HG02759 (cell line): ENCODE results near the gene ZNF117.
"Not testable (repeated sequence)": the region's sequence is repeated elsewhere in the genome, so short reads cannot be mapped to it uniquely, and the experiment has no call there.

Experiments
- ATAC-seq: cut with Tn5 transposase; IDR thresholded peaks from one replicate; pipeline ENCODE4 v1.9.1; 2021; ENCODE audit warnings: mild to moderate bottlenecking, moderate library complexity; ENCODE audit not compliant: unreplicated experiment

ZNF117 gene

DNA sequence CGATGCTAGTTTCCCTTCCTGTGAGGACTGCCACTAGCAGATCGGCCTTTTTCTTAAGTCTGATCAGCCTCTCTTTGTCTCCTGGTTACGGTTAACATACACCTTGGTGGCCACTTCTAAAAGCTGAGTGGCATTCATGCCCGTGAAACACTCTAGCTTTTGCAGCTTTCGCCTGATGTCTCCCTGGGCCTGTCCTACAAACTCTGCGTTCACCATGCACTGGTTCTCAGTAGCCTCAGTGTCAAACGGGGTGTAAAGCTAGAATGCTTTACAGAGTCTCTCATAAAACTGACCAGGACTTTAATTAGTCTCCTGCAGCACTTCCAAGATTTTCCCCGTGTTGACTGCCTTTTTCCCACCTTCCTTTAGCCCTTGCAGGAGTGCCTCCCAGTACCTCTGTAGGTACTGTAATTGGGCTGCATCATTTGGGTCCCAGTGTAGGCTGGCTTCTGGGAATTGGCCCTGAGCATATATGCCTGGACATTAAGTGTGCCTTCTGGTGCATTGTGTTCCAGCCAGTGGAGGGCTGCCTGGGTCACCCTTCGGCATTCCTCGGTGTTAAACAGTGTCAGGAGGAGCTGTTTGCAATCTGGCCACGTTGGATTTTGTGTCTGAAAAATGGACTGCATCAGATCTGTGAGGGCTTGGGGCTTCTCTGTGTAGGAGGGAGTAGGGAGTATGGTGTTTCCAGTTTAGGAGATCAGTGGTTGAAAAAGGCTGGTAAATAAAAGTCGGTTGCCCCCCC is 6.5 kb upstream of the ZNF117 start:
- no peak for ATAC-seq

- no peak for ATAC-seq
These were observed 5.5 kb upstream of the ZNF117 start for GRCh38 chr7:64996305-64996704.

GRCh38 chr7:64993901-64994300 is 3.1 kb upstream of the ZNF117 start:
- no peak for ATAC-seq

DNA sequence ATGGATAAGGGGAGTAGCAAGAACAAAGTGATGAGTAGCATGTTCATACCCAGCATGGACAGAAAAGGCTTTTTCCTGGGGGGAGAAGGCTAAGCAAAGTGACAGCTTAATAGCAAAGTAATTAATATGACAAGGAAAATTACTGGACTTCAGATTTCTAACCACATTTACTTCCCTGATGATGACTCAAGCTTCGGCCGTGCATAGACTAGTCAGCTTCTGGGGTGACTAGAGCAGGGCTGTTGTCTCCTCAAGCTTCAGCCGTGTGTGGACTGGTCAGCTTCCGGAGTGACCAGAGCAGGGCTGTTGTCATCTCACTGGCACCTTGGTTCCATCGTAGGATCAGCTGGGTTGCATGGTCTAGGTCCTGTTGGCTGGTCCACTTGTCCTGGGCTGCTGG is 2.1 kb upstream of the ZNF117 start:
- ATAC-seq = no peak

DNA sequence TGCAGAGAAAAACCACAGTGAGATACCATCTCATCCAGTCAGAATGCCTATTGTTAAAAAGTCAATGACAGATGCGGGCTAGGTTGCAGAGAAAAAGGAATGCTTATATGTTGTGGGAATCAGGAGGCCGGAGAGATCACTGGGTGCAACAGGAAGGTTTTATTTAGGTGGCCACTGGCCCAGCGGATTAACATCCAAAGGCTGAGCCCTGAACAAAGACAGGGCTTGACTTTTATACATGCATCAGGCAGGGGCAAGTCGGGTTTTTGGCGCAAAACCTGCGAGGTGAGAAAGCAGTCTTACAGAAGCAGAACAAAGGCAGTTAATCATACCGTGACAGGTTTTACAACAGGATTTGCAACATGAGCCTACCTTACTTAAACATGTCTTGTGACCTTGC is 620 bp downstream of the ZNF117 start:
- ATAC-seq = no peak

GRCh38 chr7:64978497-64979203 is 12.2 kb downstream of the ZNF117 start:
- no peak for ATAC-seq

- ATAC-seq = no peak
These were observed 25.2 kb downstream of the ZNF117 start for GRCh38 chr7:64965594-64965993.

DNA sequence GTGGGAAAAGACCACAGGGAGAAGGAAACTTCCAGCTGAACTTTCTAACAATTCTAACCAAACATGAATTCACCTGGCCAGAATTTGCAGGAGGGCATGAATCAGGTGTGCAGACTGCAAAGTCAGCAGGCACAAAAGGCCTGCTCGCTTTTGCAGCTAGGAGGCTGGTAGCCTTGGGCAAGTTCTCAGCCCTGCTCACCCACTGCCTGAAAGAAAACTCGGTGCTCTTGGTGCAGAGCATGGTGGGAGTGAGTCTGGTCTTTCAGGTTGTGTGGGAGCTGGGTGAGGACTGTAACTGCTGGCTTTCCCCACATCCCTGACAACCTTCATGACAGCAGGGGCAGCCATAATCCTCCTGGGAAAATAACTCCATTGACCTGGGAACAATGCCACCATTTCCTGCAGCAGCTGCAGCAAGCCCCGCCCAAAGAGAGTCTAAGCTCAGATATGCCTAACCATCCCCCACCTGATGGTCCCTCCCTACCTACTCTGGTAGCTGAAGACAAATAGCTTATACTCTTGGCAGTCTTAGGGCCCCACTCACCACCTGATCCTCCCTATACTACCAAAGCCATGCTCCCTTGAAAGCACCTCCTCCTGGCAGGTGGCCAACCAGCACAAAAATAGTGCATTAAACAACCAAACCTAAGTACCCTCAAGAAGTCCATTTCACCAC is 31.6 kb downstream of the ZNF117 start:
- ATAC-seq = no peak

GRCh38 chr7:64951250-64951848 is 39.5 kb downstream of the ZNF117 start:
- ATAC-seq = no peak

DNA sequence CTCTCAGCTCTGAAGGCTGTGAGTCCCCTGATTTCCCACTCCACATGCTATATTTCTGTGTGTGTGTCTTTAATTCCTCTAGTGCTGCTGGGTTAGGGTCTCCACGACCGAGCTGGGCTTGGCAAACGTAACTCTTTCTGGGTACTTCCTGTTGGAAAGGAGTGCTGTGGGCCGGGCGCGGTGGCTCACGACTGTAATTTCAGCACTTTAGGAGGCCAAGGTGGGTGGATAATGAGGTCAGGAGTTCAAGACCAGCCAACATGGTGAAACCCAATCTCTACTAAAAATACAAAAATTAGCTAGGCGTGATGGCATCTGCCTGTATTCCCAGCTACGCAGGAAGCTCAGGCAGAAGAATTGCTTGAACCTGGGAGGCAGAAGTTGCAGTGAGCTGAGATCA is 40.2 kb downstream of the ZNF117 start:
- not testable (repeated sequence) for ATAC-seq

DNA sequence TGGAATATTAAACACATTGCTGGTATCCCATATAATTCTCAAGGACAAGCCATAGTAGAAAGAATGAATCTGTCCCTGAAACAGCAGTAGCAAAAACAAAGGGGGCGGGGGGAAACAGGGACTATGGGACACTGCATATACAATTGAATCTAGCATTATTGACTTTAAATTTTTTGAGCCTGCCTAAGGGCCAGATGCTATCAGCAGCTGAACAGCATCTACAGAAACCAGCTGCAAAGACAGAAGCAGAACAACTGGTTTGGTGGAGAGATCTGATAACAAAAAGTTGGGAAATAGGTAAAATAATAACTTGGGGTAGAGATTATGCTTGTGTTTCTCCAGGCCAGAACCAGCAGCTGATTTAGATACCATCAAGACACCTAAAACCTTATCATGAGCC is 42.1 kb downstream of the ZNF117 start:
- ATAC-seq = not testable (repeated sequence)

GRCh38 chr7:64947252-64948000 is 43.4 kb downstream of the ZNF117 start:
- no peak for ATAC-seq

DNA sequence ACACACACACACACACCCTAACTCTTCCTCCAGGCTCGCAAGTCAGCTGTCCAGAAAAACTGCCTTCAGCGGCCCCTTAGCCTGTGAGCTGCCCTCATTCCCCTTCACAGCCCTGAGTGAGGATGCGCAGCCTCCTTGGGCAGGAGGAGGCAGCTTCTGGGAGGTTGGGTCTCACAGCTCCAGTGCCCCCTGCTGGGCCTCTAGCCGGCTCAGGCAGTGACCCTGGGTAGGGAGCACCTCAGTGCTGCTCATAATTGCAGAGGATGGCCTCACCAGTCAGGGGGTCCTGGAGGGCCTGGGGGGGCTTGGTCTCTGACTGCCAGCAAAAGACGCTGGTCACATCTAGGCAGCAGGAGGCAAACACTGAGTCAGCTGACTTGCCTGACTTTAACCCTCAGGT is 44.1 kb downstream of the ZNF117 start:
- no peak for ATAC-seq

GRCh38 chr7:64945503-64946175 is 45.2 kb downstream of the ZNF117 start:
- no peak for ATAC-seq

GRCh38 chr7:64944667-64945502 is 46.0 kb downstream of the ZNF117 start:
- ATAC-seq = not testable (repeated sequence)

DNA sequence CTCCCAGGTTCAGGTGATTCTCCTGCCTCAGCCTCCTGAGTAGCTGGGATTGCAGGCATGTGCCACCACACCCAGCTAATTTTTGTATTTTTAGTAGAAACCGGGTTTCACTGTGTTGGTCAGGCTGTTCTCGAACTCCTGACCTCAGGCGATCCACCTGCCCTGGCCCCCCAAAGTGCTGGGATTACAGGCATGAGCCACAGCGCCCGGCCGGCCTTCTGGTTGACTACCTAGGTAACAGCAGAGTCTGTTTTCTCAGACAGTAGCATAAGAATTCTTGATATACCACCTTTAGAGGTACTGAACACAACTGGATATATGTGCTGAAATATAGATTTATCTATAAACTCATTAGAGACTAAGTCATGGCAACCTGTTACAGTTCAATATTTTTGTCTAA is 50.8 kb downstream of the ZNF117 start:
- not testable (repeated sequence) for ATAC-seq

DNA sequence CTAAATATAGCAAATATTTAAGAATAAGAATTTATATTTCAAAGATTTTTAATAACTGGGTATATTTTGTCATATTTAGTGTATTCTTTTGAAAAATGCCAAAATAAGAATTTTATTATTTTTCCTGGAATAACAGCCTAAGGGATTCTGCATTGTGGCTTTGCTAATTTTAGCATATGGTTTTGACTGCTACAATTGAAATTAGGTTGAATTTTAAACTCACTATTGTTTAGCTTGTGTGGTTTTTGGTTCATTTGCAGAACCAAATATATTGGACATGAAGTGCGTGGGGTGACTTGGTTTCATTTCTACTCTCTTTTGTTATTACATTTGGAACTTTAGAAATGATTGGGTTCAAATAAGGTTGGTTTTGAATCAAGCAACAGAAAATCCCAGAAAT is 52.3 kb downstream of the ZNF117 start:
- no peak for ATAC-seq

- no peak for ATAC-seq
These were observed 56.4 kb downstream of the ZNF117 start for GRCh38 chr7:64934478-64934877.
